SK-N-SH (cell line): ENCODE data around the gene GNAS-AS1.

Experiments
- CHD2 ChIP-seq: fragments of 150-350 bp; IDR thresholded peaks from 2 replicates; pipeline ENCODE4 v1.6.1; 2018; ENCODE audit warnings: low read length; ENCODE audit not compliant: partially characterized antibody
- CTCF ChIP-seq: fragments of 200-600 bp; sonication (generic); IDR thresholded peaks from 2 replicates; pipeline ENCODE4 v1.6.1; 2017; ENCODE audit warnings: antibody characterized with exemption, mild to moderate bottlenecking, moderate library complexity
- FOXJ3 ChIP-seq: sonication (generic); formaldehyde crosslinking; IDR thresholded peaks from 2 replicates; pipeline ENCODE4 v1.5.1; 2020; ENCODE audit warnings: mild to moderate bottlenecking, missing genetic modification reagents
- MXI1 ChIP-seq: IDR thresholded peaks from 2 replicates; pipeline ENCODE4 v1.6.1; 2012; ENCODE audit warnings: mild to moderate bottlenecking, low read depth, low read length, improper control_type of control experiment
- NRF1 ChIP-seq: IDR thresholded peaks from 2 replicates; pipeline ENCODE4 v1.6.1; 2012; ENCODE audit warnings: low read depth, mild to moderate bottlenecking, low read length
- SIN3A ChIP-seq: IDR thresholded peaks from 2 replicates; pipeline ENCODE4 v1.6.1; 2012; ENCODE audit warnings: low read depth, mild to moderate bottlenecking, low read length, moderate library complexity, borderline replicate concordance
- TAF1 ChIP-seq: IDR thresholded peaks from 2 replicates; pipeline ENCODE4 v1.6.1; 2012; ENCODE audit warnings: low read depth, mild to moderate bottlenecking, low read length, moderate library complexity, borderline replicate concordance

- TF ChIP-seq CTCF (no peak), FOXJ3 (CRISPR knock-in tag) (no peak), MXI1 (no peak), NRF1 (no peak), CHD2 (no peak), SIN3A (no peak), TAF1 (no peak)
Measured at GRCh38 chr20:58871533-58872102, 20.9 kb upstream of the GNAS-AS1 start.
